GM12878 (cell line): ENCODE data around the gene MEIG1.

ENCODE experiments used
- CHD2 ChIP-seq: IDR thresholded peaks from 2 replicates; pipeline ENCODE4 v1.6.1; 2011; ENCODE audit warnings: low read depth, low read length, improper control_type of control experiment, borderline replicate concordance
- HCFC1 ChIP-seq: fragments of 150-350 bp; IDR thresholded peaks from 2 replicates; pipeline ENCODE4 v1.6.1; 2014; ENCODE audit warnings: low read length

GRCh38 chr10:14945108-14945507 is 14.1 kb upstream of the MEIG1 start:
- TF ChIP-seq HCFC1: no peak
- TF ChIP-seq CHD2: no peak
